ENCODE measurements around the gene MSRB3.

DNA sequence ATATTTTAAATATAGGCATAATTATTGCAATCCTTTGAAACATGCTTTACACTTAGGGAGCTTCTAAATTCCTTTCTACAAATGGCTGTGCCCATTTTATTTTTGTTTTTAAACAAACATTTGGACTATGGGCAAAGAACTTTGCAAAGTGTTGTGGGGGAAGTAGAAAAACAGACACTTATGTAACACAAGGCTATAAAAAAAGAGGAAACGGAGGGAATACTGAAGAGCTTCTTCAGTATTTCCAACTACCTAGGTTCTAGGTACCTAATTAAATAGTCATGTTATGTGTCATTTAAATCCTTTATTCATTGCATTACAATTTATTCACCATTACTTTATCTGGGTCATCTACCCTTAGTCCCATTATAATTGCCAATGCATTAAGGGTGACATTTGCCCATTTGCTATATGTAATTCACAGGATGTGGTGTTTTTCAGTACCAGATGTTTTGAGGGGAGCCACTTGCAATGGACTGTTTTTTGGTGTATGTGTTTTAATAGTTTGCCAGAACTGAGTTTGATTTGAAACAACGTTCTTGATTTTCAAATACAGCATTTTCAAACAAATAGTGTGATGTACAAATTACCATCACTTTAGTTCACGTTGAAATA lies 1.5 kb upstream of the MSRB3 start:
- no peak for TF ChIP-seq EZH2 (IDR thresholded peaks at IDR 0.05; ENCODE audit: borderline replicate concordance, insufficient read depth, low read depth, low read length, poor library complexity, severe bottlenecking)
- TF ChIP-seq CTCF (IDR thresholded peaks at IDR 0.05), result no peak

All from B cell (primary cell).